HG03025 (cell line): Measurements from ENCODE around the gene ZBTB7C.

Source experiments
- ATAC-seq: cut with Tn5 transposase; IDR thresholded peaks from one replicate; pipeline ENCODE4 v1.9.1; 2021; ENCODE audit warnings: mild to moderate bottlenecking, moderate library complexity; ENCODE audit not compliant: unreplicated experiment, low FRiP score

The ZBTB7C gene

DNA sequence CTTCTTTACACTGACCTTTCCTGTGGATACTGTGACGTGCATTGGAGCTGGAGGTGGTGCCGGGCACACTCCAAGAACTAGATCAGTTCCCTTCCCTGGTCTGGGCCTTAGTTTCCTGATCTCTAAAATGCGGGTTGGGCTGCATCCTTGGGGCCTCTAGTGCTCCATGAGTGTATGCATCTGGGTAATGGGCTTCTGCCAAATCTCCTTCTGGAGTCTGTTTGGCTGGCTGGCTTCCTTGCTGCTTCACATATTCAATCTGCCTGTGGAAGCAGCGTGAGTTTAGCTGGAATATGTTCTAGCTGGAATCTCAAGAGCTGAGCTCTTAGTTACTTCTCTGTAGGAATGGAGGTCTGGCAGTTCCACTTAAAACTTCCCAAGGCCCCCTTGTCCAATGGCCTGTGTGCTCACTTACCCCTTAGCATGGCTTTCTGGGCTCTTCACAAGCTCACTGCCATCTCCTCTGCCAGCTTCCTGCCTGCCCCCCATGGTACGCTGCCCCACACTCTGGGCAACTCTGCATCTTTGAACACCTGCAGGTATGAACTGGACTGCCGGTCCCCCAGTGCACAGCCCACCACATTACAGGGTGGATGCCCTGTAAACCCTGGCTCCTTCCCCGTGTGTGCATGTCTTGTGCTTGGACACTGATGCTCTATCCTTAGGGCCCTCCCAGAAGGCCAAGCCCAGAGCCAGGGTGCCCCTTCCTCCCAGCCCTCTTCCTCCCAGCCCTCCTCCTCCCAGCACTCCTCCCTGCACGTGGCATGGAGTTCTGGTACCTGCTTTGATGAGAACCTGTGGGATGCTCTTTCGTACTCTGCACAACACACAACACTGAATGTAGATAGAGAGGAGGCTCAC, 375.2 kb downstream of the ZBTB7C start:
- ATAC-seq, result no peak

DNA sequence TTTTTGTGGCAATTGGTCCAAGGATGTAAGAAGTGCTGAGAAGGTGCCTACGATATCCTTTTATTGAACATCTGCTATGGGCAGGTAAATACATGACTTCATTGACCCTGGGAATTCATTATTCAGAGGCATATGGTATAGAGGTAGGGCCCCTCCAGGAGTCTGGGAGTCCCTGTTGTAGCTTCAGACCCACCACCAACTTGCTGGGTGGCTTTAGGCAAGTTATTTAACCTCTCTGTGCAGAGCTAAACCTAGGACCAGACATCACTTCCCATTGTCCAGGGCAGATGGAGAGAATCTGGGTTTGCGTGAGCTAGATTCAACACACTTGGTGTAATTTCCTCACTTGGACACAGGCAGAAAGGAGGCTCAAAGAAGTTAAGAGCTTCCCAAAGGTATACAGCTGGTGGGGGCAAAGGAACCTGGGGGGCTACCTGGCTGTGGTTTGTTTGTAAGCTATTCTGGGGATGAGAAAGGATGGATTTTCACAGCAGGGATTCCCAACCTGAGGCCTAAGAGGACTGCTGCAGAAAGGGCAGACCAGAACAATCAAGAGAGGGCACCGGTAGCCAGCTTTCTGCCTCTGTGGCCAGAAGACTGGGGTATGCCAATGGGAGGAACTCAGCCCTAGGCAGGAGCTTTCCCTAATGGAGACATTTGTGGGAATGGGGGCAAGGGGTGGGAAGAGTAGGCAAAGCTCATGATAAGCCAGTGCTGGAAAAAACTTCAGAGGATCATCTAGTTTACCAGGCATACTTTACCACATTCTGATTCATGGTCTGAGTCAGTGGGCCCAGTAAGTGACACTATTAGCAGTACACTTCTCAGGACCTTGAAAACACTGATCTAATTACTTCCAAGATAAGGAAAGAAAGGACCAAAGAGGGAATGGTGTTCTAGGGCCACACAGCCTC, 376.1 kb downstream of the ZBTB7C start:
- ATAC-seq, result no peak

DNA sequence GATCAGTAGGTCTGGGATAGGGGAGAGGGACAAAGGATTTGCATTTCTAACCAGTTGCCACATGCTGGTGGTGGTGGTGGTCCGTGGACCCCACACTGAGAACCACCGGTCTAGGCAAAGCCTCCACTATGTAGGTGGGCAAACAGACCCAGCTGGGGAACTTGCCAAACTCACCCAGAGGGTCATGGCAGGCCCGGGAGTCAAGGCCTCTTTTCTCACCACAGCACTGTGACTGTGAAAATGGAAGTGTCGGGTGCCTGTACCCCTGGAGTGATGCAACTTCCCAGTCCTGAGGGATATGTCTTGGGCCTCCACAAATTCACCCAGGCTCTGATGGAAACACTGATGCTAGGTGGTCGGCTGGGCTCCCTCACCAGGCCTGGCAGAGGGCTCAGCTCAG, 377.5 kb downstream of the ZBTB7C start:
- ATAC-seq, result no peak

DNA sequence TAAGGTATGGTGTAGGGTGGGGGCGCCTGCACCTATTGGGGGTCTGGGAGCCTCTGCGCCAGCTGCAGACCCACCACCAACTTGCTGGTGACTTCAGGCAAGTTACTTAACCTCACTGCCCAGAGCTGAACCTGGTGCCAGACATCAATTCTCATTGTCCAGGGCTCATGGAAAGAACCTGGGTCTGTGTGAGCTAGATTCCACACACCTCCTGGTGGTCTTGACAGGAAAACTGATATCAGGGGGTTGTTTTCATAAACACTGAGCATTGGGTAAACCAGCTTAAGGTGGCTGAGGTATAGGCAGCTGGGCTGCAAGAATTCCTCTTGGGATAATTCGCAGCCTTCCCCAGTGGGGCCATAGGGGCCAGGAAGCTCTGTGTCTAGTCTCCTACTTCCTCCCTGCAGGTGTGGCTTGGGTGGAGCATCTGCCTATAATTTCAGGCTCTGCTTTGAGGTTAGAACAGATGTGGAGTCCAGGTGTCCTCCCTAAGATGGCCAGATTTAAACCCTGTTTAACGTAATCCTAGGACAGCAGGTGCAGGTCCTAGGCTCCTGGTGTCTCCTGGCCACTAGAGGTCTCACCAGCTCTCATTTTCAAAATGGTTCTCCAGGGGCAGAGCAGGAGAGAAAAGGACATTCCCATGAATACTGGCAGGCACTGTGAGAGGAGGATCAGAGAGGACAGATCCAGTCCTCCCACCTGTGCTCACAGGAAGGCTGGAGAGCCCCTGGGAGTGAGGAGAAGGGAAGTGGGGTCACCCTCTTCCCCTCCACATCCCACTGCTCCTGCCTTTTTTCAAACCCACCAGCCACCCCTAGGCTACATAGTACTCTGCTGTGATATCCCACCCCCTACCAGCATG, 378.3 kb downstream of the ZBTB7C start:
- ATAC-seq, result no peak

DNA sequence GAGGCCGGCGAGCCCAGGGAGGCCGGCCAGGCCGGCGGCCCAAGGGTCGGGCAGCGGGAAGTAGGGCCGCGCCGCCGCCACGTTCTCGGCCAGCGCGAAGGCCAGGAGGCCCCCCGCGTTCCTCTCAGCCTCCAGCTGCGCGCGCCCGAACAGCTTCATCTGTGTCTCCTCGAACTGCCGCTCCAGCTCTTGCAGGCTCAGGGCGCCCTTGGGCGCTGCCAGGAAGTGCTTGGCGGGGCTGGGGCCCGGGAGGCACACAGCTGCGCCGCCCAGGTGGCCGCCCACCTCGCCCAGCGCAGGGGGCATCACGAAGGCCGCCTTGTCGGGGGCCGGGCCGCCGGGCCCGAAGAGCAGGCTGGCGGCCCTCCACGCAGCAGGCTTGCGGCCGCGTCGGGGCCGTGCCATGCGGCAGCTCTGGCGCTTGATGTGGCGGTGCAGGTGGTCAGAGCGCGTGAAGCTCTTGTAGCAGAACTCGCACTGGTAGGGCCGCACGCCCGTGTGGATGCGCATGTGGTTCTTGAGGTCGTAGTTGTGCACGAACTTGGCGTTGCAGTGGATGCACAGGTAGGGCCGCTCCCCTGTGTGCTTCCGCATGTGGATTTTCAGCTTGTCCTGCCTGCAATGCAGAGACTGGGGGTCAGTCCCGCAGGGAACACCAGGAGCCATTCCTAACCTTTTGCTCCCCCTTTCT, 379.7 kb downstream of the ZBTB7C start:
- ATAC-seq, result no peak

DNA sequence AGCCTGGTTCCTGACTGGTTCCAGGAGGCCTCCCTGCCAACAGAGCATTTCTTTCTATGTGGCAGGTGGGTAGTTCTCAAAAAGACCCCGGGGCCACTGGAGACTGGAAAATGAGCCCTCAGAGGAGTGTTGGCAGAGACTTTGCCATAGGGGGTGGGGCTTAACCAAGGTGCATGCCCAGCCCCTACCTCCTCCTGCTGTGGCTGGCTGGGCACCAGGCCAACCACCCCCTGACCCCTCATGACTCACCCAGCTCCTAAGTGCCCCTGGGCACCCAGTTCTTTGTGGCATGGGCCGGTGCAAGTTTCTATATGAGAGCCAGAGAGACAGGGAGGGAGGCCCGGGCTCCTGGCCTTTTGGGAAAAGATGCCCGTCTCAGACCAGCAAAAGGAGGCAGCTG, 380.5 kb downstream of the ZBTB7C start:
- no peak for ATAC-seq

DNA sequence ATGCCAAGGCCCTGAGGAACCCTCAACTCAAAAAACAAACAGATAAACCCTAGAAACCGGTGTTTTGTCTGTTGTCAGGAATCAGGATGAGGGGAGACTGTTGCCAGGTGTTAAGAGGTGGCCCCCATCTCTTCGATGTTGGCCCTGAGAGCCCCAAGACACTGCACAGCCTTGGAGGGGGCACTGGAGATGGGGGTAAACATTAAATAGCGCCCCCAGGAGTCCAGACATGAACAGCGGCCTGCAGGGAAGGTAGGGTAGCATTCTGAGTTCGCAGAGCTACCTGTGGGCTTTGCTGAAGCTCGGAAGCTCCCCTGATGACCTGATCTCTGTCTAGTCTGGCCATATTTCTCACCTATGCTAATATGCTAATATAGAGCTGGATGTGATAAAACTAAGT, 381.1 kb downstream of the ZBTB7C start:
- no peak for ATAC-seq

DNA sequence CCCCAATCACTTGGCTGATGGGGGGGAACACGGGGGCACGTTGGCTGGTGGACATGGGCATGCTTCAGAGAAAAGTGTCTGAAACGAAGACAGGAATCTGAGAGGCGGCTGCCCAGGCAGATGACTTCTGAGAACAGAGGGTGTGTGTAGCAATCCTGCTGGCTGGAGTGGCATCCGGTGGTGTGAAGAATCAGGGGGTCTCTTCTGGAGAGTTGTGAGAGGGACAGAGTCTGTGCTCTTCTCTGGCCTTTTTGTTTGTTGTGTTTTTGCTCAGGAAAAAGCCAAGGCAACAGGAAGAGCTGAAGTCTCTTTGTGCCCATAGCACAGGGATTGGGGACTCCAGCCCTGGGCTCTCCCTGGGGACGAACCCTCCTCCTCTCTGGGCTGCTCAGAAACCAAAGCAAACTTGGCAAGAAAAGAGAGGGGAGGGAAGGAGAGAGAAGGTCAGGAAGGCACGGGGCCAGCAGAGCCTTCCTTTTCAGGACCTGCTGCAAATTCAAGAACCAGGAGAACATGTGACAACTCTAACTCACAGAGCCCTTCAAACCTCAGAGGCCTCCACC, 381.7 kb downstream of the ZBTB7C start:
- no peak for ATAC-seq

DNA sequence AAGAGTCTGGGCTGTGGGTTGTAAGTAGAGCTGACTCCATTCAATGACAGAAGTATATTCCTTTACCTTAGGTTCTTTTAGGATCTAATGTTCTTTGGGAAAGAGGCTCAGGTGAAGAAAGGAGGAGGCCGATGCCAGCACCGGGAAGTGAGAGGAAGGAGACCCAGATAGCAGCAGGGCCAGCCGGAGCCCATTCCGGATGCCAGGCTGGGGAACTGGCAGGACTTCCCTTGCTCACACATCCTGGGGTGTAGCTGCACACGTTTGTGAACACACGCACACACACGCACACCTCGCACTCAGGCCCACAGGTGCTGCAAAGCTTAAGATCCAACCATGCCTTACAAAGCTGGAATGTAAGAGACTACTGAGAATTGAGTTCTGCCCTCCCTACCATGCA, 383.0 kb downstream of the ZBTB7C start:
- no peak for ATAC-seq

DNA sequence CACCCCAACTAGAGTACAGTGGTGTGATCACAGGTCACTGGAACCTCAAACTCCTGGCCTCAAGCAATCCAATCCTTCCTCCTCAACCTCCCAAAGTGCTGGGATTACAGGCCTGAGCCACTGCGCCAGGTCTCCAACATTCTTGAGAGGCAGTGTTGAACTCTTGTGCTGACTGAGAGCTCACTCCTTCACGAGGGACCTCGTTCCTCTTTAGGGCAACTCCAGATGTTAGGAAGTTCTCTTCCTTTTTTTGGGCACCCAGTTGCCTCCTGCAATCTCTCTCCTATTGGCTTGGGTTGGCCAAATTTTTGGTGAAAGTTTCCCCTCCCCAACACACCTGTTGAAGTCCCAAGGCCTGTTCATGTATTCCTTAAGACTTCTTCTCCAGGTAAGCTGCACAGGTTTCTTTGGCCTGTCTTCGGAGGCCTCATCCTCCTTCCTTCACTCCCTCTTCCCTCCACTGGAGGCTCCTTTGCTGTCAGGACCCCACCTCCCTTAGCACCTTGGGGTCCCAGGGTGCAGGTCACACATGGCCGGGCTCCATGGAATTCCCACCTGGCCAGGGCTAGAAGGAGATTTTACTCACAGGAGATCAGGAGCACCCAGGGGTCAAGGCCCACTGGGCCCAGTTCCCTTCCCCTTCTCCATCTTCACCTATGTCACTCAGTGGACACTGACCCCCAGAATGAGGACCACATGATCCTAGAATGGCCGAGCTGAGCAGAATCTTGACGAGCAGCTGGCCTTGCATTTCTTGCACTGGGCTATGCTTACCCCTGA, 384.1 kb downstream of the ZBTB7C start:
- ATAC-seq, result no peak

DNA sequence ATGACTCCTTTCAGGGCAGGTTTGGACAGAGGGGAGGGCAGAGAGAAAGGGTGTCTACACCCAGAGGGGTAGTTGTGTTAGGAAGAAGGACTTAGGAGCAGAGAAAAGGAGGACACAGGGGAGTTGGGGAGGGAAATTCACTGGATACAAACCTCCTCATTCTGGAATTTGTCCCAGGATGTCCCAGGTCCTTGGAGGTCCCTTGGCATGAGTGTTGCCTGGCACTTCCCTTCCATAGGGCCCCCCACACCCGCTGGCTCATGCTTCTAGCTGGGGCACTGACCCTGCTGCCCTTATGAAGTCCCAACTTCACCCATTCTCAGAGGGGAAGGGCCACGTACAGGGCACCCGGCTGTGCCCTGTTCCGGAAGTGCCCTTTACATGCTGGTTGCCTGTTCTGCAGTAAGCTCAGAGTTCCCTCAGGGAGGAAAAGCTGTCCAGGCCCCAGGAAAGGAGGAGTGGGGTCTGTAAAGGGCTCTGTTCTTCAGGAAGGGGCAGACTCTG, 385.1 kb downstream of the ZBTB7C start:
- no peak for ATAC-seq

DNA sequence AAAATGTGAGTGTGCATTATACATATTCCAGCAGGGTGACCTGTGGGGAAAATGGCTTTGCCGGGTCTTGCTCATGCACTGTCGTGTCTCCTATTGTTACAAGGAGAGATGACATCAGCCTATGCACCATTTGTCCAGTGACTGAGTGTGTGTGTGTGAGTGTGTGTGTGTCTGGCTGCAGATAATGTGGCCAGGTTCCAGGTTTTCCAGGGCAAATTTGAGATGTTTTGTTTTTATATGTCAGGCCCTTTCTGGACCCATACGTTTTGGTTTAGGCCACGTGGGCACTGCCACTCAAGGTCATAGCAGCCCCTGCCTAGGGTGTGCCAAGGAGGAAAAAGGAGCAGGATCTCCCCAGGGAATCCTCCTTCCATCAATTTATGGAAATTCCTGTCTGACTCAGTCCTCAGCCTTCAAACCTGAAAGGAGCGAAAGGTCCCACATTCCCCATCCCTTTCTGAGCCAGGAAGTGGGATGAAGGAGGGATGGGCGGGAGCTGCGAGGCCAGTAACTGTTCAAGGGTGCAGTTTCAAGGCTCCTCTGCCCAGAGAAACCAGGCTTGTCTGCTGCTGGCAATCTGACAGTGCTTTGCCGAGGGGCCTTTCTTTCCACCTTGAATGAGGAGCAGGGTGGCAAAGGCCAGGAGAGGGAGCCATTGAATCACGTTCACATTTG, 385.7 kb downstream of the ZBTB7C start:
- ATAC-seq, result no peak

DNA sequence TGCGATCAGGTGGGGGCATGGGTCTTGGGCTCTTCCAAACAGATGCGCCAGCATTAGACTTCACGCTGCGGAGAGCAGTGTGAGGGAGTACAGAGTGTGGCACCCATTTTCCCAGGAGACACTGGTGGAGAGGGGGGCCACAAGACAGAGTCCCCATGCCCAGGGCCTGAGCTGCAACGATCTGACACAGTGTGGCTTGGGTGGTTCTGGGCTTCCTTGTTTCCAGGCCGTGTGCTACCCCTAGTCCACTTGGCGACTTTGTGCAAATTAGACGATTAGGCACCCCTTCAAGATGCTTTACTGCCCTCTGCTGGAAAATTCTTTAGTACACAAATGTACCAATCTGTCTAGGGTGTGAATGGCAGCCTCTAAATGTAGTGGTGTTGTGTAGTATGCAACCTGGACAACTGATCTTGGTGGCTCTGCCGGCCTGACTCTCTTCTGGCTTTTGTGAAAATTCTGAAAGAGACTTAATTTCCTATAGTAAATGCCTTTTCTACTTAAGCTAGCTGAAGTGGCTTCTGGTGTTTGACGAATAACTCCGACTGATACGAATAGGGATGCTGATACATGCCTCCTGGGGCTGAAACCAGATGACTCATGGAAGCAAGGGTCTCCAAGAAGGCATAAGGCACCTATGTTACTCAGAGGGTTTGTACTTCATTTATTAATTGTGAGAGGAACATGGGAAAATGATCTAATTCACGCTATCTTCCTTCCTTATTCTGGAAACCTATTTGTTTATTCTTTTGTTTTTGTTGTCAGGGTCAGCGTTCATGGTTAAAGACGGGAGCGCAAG, 386.5 kb downstream of the ZBTB7C start:
- ATAC-seq, result no peak

DNA sequence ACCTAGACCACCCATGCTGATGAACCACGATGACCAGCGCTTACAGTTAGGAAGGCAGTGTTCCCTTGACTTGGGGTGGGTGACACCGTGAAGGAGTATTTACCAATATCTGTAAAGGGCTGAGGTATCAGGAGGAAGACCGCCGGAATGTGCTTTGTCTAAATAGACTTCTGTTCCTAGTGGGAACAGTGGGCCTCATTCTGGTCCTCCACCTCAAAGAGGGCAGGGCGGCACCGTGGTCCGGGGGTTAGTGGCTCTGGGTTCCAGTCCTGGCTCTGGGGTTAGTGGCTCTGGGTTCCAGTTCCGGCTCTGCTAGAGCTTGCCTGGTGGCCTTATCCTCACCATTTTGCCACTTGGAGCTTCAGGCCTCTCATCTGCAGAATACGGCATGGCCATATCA, 387.2 kb downstream of the ZBTB7C start:
- ATAC-seq, result no peak

DNA sequence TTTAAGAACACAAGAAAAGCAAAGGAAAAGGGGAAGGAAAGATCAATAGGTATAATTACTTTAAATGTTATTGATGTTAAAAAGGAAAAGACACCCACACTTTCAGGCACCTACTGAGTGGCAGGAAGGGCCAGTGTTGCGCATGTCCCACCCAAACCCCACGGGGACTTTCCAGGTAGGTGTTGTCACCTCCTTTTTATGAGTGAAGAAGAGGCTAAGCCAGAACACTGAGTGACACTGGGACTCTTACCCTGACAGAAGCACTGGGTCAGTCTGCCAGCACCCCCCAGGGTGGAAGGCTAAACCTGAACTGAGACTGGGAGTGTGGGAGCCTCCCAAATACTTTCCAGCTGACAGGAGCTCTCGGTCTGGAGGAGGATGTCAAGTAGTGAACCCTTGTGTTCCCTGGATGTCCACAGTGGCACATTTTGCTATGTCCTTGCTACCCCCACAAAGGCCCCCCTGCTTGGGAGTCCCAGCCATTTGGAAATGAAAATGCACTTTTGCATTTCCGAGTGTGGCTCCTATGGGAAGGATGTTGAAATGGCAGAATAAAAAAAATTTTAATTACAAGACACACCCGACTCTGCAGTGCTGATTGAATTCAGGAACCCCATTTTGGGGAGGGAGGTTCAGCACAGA, 387.8 kb downstream of the ZBTB7C start:
- no peak for ATAC-seq

DNA sequence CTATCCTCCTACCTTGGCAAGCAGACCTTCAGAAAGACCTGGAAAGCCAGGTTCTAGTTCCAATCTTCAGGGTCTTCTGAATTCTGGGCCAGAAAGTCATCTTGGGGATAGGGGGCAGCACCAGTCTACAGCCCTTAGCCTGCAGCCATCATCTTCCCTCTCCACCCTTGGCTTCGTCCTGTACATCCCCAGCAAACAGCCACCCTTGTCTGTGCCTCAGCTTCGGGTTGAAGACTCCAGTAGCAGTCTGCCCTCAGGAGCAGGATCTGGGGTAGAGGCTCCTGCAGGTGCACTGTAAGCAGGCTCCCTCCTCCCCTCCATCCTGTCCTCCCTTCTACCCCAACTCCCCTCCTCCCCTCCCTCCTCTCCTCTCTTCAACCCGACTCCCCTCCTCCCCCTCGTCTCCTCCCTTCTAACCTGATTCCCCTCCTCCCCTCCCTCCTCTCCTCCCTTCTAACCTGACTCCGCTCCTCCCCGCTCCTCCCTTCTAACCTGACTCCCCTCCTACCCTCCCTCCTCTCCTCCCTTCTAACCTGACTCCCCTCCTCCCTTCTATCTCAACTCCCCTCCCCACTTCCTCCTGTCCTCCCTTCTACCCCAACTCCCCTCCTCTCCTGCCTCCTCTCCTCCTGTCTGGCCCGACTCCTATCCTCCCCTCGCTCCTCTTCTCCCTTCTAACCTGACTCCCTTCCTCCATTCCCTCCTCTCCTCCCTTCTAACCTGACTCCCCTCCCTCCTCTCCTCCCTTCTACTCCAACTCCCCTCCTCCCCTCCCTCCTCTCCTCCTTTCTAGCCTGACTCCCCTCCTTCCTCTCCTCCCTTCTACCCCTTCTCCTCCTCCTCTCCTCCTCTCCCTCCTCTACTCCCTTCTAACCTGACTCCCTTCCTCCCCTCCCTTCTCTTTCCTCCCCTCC, 388.6 kb downstream of the ZBTB7C start:
- no peak for ATAC-seq
